ENCODE data around the gene SLC7A14.

DNA sequence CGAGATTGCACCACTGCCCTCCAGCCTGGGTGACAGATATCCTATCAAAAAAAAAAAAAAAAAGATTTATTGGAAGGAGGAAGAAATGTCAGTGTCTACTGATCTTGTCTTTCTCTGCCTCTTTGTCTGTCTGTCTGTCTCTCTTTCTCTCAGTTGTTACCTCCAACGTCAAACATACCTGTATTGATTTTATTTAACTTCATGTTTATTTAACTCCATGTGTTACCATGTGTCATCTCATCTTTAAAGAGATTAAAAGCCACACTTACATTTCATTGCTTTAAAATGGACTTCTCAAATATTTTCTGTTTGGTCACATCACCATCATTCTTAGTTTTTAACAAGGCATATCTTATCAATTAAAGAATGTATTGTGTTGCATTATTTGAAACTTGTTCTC lies 157.8 kb downstream of the SLC7A14 start:
- TF ChIP-seq CTCF (IDR thresholded peaks at IDR 0.05; ENCODE audit: low read length) (no peak), EZH2 (optimal IDR thresholded peaks at IDR 0.05; ENCODE audit: low read depth, low read length) (no peak)
